GM18907 (cell line): Measurements from ENCODE around the gene GATA3.

ENCODE experiments used
- ATAC-seq: cut with Tn5 transposase; IDR thresholded peaks from one replicate; pipeline ENCODE4 v1.9.1; 2021; ENCODE audit warnings: mild to moderate bottlenecking, moderate library complexity; ENCODE audit not compliant: unreplicated experiment

GATA3 gene

GRCh38 chr10:8063128-8063908 is 8.8 kb downstream of the GATA3 start:
- ATAC-seq, result no peak

- ATAC-seq, result no peak
These were observed 9.4 kb downstream of the GATA3 start for GRCh38 chr10:8063935-8064334.

- no peak for ATAC-seq
These were observed 9.9 kb downstream of the GATA3 start for GRCh38 chr10:8064436-8064835.

- no peak for ATAC-seq
These were observed 11.2 kb downstream of the GATA3 start for GRCh38 chr10:8065651-8066050.

GRCh38 chr10:8066124-8066523 is 11.6 kb downstream of the GATA3 start:
- ATAC-seq, result no peak

- no peak for ATAC-seq
These were observed 12.3 kb downstream of the GATA3 start for GRCh38 chr10:8066797-8067196.

- ATAC-seq, result peak; percentile 32
These were observed 14.6 kb downstream of the GATA3 start for GRCh38 chr10:8069108-8069507.

- no peak for ATAC-seq
These were observed 15.1 kb downstream of the GATA3 start for GRCh38 chr10:8069627-8070026.

GRCh38 chr10:8070440-8070839 is 16.0 kb downstream of the GATA3 start:
- no peak for ATAC-seq

- no peak for ATAC-seq
These were observed 16.5 kb downstream of the GATA3 start for GRCh38 chr10:8071006-8071405.

- no peak for ATAC-seq
These were observed 17.2 kb downstream of the GATA3 start for GRCh38 chr10:8071666-8072065.

GRCh38 chr10:8072211-8072610 is 17.7 kb downstream of the GATA3 start:
- no peak for ATAC-seq

GRCh38 chr10:8073691-8074416 is 19.4 kb downstream of the GATA3 start:
- no peak for ATAC-seq

- no peak for ATAC-seq
These were observed 20.4 kb downstream of the GATA3 start for GRCh38 chr10:8074881-8075280.

- ATAC-seq, result no peak
These were observed 21.1 kb downstream of the GATA3 start for GRCh38 chr10:8075282-8076260.

GRCh38 chr10:8076933-8077332 is 22.4 kb downstream of the GATA3 start:
- no peak for ATAC-seq

GRCh38 chr10:8078027-8078426 is 23.5 kb downstream of the GATA3 start:
- no peak for ATAC-seq

- no peak for ATAC-seq
These were observed 24.6 kb downstream of the GATA3 start for GRCh38 chr10:8079126-8079525.

GRCh38 chr10:8084799-8085198 is 30.3 kb downstream of the GATA3 start:
- ATAC-seq, result no peak

- ATAC-seq, result no peak
These were observed 30.8 kb downstream of the GATA3 start for GRCh38 chr10:8085251-8085650.

- ATAC-seq, result no peak
These were observed 31.8 kb downstream of the GATA3 start for GRCh38 chr10:8086315-8086714.
